ENCODE data around the gene WDTC1.

DNA sequence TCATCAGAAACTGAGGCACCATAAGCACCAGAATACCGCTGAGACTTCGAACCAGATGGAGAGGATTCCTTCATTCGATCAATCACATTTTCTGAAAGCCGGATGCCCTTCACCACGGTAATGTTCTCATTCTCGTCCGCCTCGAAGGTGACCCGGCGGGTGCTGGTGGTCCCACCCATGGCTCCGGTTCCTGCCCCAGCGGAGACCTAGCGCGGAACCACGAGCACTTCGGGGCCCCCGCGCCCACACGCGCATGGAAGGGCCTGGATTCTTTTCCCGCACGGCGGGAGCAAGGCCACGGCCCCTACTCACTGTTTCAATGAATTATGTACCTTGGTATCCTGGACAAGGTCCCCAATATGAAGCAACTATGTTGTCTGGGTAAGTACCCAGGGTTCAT, 33.1 kb upstream of the WDTC1 start:
- TF ChIP-seq, protein P1, sequence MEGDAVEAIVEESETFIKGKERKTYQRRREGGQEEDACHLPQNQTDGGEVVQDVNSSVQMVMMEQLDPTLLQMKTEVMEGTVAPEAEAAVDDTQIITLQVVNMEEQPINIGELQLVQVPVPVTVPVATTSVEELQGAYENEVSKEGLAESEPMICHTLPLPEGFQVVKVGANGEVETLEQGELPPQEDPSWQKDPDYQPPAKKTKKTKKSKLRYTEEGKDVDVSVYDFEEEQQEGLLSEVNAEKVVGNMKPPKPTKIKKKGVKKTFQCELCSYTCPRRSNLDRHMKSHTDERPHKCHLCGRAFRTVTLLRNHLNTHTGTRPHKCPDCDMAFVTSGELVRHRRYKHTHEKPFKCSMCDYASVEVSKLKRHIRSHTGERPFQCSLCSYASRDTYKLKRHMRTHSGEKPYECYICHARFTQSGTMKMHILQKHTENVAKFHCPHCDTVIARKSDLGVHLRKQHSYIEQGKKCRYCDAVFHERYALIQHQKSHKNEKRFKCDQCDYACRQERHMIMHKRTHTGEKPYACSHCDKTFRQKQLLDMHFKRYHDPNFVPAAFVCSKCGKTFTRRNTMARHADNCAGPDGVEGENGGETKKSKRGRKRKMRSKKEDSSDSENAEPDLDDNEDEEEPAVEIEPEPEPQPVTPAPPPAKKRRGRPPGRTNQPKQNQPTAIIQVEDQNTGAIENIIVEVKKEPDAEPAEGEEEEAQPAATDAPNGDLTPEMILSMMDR (conservative IDR thresholded peaks at IDR 0.05; ENCODE audit: low read depth, low read length), result no peak
- TF ChIP-seq EZH2 (IDR thresholded peaks at IDR 0.05; ENCODE audit: borderline replicate concordance, low read depth, low read length, poor library complexity, severe bottlenecking), result no peak

All from A673 (cell line).